D721Med (cell line): ENCODE measurements around the gene TTI1.

ENCODE experiments used
- DNase-seq: peaks from one replicate; pipeline ENCODE4 v3.0.0; 2011; ENCODE audit warnings: low spot score; ENCODE audit not compliant: insufficient read length
- FAIRE-seq: peaks from 2 replicates; lab custom pipeline; 2011; peaks lifted over from hg19 to GRCh38; lab: Jason Lieb, UNC
- TF ChIP-seq, protein P1 (sequence below): IDR thresholded peaks from 2 replicates; pipeline ENCODE4 v1.5.1; 2012; ENCODE audit warnings: mild to moderate bottlenecking, control low read depth; ENCODE audit not compliant: insufficient read depth; ENCODE audit errors: missing control alignments

Gene TTI1

DNA sequence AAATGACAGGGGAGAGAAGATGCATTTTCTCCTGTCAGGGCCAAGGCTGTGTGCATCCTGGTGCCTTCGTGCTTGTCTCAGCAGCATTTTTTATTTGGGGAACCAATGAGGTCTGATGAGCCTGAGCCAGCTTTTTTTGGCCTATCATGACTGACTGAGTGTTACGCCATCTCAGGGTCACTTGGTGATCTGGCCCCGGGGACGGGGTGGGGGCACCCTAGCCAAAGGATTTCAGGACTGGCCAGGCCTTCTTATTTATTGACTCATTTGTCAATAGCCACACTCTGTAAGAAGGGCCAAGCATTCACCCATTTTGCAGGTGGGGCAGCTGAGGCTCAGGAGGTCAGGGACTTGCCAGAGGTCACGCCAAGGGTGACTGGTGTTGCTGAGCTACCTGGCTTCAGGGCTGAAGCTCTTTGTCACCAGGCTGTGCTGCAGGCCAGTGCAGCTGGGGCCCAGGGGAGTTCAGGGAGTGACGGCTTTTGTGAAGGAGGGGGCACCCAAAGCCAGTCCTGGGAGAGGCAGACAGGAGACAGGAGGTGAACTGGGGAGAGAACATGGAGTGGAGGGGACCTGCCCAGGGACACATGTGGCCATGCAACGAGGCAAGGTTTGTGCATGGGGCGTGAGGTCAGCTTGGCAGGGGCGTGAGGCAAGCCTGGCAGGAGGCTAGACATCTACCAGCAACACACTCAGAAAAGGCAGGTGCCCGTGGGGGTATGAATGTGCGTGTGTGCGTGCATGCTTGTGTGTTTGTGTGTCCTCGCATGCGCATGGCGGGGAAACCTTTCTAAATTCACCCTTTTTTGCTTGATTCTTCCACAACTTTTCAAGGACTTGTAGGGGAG lies 99.2 kb downstream of the TTI1 start:
- FAIRE-seq (no peak), DNase-seq (no peak)
- TF ChIP-seq, protein P1, sequence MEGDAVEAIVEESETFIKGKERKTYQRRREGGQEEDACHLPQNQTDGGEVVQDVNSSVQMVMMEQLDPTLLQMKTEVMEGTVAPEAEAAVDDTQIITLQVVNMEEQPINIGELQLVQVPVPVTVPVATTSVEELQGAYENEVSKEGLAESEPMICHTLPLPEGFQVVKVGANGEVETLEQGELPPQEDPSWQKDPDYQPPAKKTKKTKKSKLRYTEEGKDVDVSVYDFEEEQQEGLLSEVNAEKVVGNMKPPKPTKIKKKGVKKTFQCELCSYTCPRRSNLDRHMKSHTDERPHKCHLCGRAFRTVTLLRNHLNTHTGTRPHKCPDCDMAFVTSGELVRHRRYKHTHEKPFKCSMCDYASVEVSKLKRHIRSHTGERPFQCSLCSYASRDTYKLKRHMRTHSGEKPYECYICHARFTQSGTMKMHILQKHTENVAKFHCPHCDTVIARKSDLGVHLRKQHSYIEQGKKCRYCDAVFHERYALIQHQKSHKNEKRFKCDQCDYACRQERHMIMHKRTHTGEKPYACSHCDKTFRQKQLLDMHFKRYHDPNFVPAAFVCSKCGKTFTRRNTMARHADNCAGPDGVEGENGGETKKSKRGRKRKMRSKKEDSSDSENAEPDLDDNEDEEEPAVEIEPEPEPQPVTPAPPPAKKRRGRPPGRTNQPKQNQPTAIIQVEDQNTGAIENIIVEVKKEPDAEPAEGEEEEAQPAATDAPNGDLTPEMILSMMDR: no peak
